Neuronal stem cell (in vitro differentiated cells): ENCODE measurements around the gene ANKFY1.
A peak's percentile ranks its signal among the peaks of the same experiment; 100 is the strongest.
"Not testable (repeated sequence)": the region's sequence is repeated elsewhere in the genome, so short reads cannot be mapped to it uniquely, and the experiment has no call there.

Experiments used
- DNase-seq: peaks from one replicate; pipeline ENCODE4 v3.0.0-alpha.2; 2013; ENCODE audit warnings: low spot score
- H2AFZ ChIP-seq: one replicate; pipeline ENCODE4 v1.6.1; 2013; ENCODE audit warnings: mild to moderate bottlenecking, low read length, inconsistent platforms
- H2AK5ac ChIP-seq: 2 replicates; pipeline ENCODE4 v1.6.1; 2013; ENCODE audit warnings: low read depth, mild to moderate bottlenecking, inconsistent platforms, low read length, moderate library complexity, mixed read lengths
- H2BK120ac ChIP-seq: 2 replicates; pipeline ENCODE4 v1.6.1; 2013; ENCODE audit warnings: low read depth, mild to moderate bottlenecking, inconsistent platforms, low read length, moderate library complexity, mixed read lengths
- H2BK12ac ChIP-seq: one replicate; pipeline ENCODE4 v1.6.1; 2013; ENCODE audit warnings: low read length, inconsistent platforms
- H2BK15ac ChIP-seq: 2 replicates; pipeline ENCODE4 v1.6.1; 2013; ENCODE audit warnings: mild to moderate bottlenecking, low read length, inconsistent platforms, mixed read lengths
- H2BK5ac ChIP-seq: one replicate; pipeline ENCODE4 v1.6.1; 2013; ENCODE audit warnings: inconsistent platforms, mild to moderate bottlenecking, low read length, moderate library complexity
- H3K14ac ChIP-seq: one replicate; pipeline ENCODE4 v1.6.1; 2013; ENCODE audit warnings: low read length, inconsistent platforms
- H3K18ac ChIP-seq: 2 replicates; pipeline ENCODE4 v1.6.1; 2013; ENCODE audit warnings: low read length, inconsistent platforms
- H3K23ac ChIP-seq: 2 replicates; pipeline ENCODE4 v1.6.1; 2013; ENCODE audit warnings: low read depth, mild to moderate bottlenecking, mixed read lengths, low read length, inconsistent platforms; ENCODE audit not compliant: poor library complexity
- H3K27ac ChIP-seq: replicated peaks from 3 replicates; pipeline ENCODE4 v1.5.1; 2013; ENCODE audit warnings: low read length, inconsistent platforms
- H3K27me3 ChIP-seq, 3 experiments: 2 replicates each; pipeline ENCODE4 v1.6.1; 2013; ENCODE audit warnings: low read length in 3 of 3, mild to moderate bottlenecking in 2 of 3, inconsistent platforms in 1 of 3, low read depth in 1 of 3, mixed read lengths in 1 of 3, moderate library complexity in 1 of 3; ENCODE audit not compliant: control insufficient read depth in 3 of 3, insufficient read depth in 3 of 3
- H3K36me3 ChIP-seq, 2 donors: replicated peaks in 1 of 2; 2 replicates each; pipeline ENCODE4 v1.6.1; 2013; ENCODE audit warnings: low read length in 2 of 2; ENCODE audit not compliant: control insufficient read depth in 2 of 2, insufficient read depth in 2 of 2
- H3K4ac ChIP-seq: 2 replicates; pipeline ENCODE4 v1.6.1; 2013; ENCODE audit warnings: inconsistent platforms, mild to moderate bottlenecking, low read length, moderate library complexity
- H3K4me1 ChIP-seq, 2 donors: 1 replicate in 1 of 2; 2 replicates in 1 of 2; pipeline ENCODE4 v1.6.1; 2013; ENCODE audit warnings: low read length in 2 of 2, low read depth in 1 of 2; ENCODE audit not compliant: control insufficient read depth in 2 of 2, insufficient read depth in 1 of 2
- H3K4me2 ChIP-seq: one replicate; pipeline ENCODE4 v1.6.1; 2013; ENCODE audit warnings: mild to moderate bottlenecking, low read length, inconsistent platforms; ENCODE audit not compliant: insufficient read depth, poor library complexity, severe bottlenecking
- H3K4me3 ChIP-seq, 2 donors: 2 replicates each; pipeline ENCODE4 v1.5.1; 2013; ENCODE audit warnings: low read length in 2 of 2, mild to moderate bottlenecking in 2 of 2, inconsistent platforms in 1 of 2, moderate library complexity in 1 of 2
- H3K79me1 ChIP-seq: one replicate; pipeline ENCODE4 v1.6.1; 2013; ENCODE audit warnings: low read depth, mild to moderate bottlenecking, inconsistent platforms, low read length, moderate library complexity
- H3K9ac ChIP-seq: one replicate; pipeline ENCODE4 v1.6.1; 2013; ENCODE audit warnings: mild to moderate bottlenecking, low read depth, low read length, inconsistent platforms; ENCODE audit not compliant: poor library complexity
- H3K9me3 ChIP-seq, 2 donors: replicated peaks in 1 of 2; 2 replicates each; pipeline versions ENCODE3 to v1.6.1; 2013; ENCODE audit warnings: low read length in 2 of 2, mild to moderate bottlenecking in 2 of 2, inconsistent platforms in 1 of 2, low read depth in 1 of 2, mixed read lengths in 1 of 2, moderate library complexity in 1 of 2; ENCODE audit not compliant: control insufficient read depth in 2 of 2, insufficient read depth in 1 of 2
- H4K8ac ChIP-seq: one replicate; pipeline ENCODE4 v1.6.1; 2013; ENCODE audit warnings: low read depth, mild to moderate bottlenecking, inconsistent platforms, low read length, moderate library complexity
- H4K91ac ChIP-seq: one replicate; pipeline ENCODE4 v1.6.1; 2013; ENCODE audit warnings: low read length, low read depth, mild to moderate bottlenecking, inconsistent platforms; ENCODE audit not compliant: poor library complexity
- WGBS, 2 donors: extraction: QIAGEN DNeasy Blood & Tissue Kit; methylation state at CpG; one replicate each; pipeline ENCODE4 v1.1.7; 2013; ENCODE audit warnings: missing lambda C conversion rate in 2 of 2, mixed read lengths in 1 of 2; ENCODE audit not compliant: insufficient read length in 2 of 2, insufficient replicate concordance in 1 of 2; ENCODE audit errors: extremely low coverage in 2 of 2; 5-methylcytosine and 5-hydroxymethylcytosine counted together

Gene ANKFY1

GRCh38 chr17:4261452-4261851 lies 2.3 kb downstream of the ANKFY1 start:
- H3K27me3 ChIP-seq, result no peaks in the 10 kb centered on the region
- no CpG with 5 or more reads among the region's 8 CpGs for WGBS, 2 donors
- no peak overlapping the region for H3K27ac ChIP-seq
- no peak overlapping the region for H3K4me2 ChIP-seq
- no peak overlapping the region for H2BK120ac ChIP-seq
- H4K8ac ChIP-seq, result no peak overlapping the region
- H2AFZ ChIP-seq, result no peak overlapping the region
- H3K23ac ChIP-seq, result no peak overlapping the region
- no peak overlapping the region for H2BK15ac ChIP-seq
- H4K91ac ChIP-seq, result no peak overlapping the region
- DNase-seq, result no peak
- H3K79me1 ChIP-seq, result peaks cover 13% of the 10 kb centered on the region
- H3K4ac ChIP-seq, result no peak overlapping the region
- no peak overlapping the region for H2BK12ac ChIP-seq
- H3K4me1 ChIP-seq, result peaks cover 9 to 14% of the 10 kb centered on the region in 2 donors
- no peak overlapping the region for H3K14ac ChIP-seq
- H3K4me3 ChIP-seq, result no peak overlapping the region
- H2AK5ac ChIP-seq, result no peak overlapping the region
- peaks cover 17 to 50% of the 10 kb centered on the region in 2 donors for H3K9me3 ChIP-seq
- H3K9ac ChIP-seq, result no peak overlapping the region
- H2BK5ac ChIP-seq, result no peak overlapping the region
- no peak overlapping the region for H3K18ac ChIP-seq
- peaks cover 10 to 51% of the 10 kb centered on the region in 2 donors for H3K36me3 ChIP-seq

GRCh38 chr17:4258867-4259266 lies 4.9 kb downstream of the ANKFY1 start:
- no peak overlapping the region for H2BK15ac ChIP-seq
- H2BK120ac ChIP-seq, result no peak overlapping the region
- no peak overlapping the region for H2AK5ac ChIP-seq
- H3K9ac ChIP-seq, result no peak overlapping the region
- H3K36me3 ChIP-seq, result peaks cover 10 to 56% of the 10 kb centered on the region in 2 donors
- no peak overlapping the region for H4K91ac ChIP-seq
- H2BK12ac ChIP-seq, result no peak overlapping the region
- H3K27me3 ChIP-seq, result no peaks in the 10 kb centered on the region
- peaks cover 13% of the 10 kb centered on the region for H3K79me1 ChIP-seq
- H3K23ac ChIP-seq, result no peak overlapping the region
- H2AFZ ChIP-seq, result no peak overlapping the region
- H3K18ac ChIP-seq, result no peak overlapping the region
- WGBS, 2 donors, result no CpG with 5 or more reads among the region's 3 CpGs
- peaks cover 9% of the 10 kb centered on the region in 2 donors for H3K4me1 ChIP-seq
- no peak overlapping the region for H4K8ac ChIP-seq
- H3K4me2 ChIP-seq, result no peak overlapping the region
- no peak overlapping the region for H3K4me3 ChIP-seq
- H3K14ac ChIP-seq, result no peak overlapping the region
- no peak overlapping the region for H2BK5ac ChIP-seq
- H3K9me3 ChIP-seq, result peaks cover 17 to 52% of the 10 kb centered on the region in 2 donors
- no peak overlapping the region for H3K4ac ChIP-seq
- DNase-seq, result no peak
- H3K27ac ChIP-seq, result no peak overlapping the region

DNA sequence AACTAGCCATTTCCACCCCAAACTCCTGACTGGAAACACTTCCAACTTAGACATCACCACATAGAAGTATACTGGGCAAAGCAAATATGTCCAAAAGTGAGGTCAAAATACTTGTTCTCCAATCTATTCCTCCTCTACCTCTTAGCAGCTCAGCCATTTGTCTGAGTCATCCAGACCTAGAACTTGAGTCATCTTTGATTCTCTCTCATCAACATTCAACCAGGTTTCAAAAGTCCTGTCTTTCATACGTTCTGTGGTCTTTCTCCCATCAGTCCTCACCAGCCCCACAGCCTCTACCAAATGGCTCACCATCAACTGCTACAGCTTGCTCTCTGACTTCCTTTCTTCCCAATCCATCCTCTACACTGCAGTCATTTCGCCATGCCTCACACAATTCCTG lies 6.8 kb downstream of the ANKFY1 start:
- no peak for DNase-seq
- Histone ChIP-seq H3K36me3 (peaks cover 10 to 55% of the 10 kb centered on the region in 2 donors), H3K23ac (no peak overlapping the region), H3K18ac (no peak overlapping the region), H3K9me3 (peaks cover 17 to 52% of the 10 kb centered on the region in 2 donors), H2BK15ac (no peak overlapping the region), H3K4me3 (peak overlapping the region in 1 of 2 donors; percentile 26), H3K4me1 (no peaks in the 10 kb centered on the region), H2BK120ac (no peak overlapping the region), H3K4me2 (no peak overlapping the region), H4K91ac (no peak overlapping the region), H2BK12ac (no peak overlapping the region), H3K14ac (no peak overlapping the region), H2AK5ac (no peak overlapping the region), H3K79me1 (peaks cover 4% of the 10 kb centered on the region), H3K9ac (no peak overlapping the region), H2AFZ (no peak overlapping the region), H3K27me3 (no peaks in the 10 kb centered on the region), H2BK5ac (no peak overlapping the region), H3K27ac (no peak overlapping the region), H3K4ac (no peak overlapping the region), H4K8ac (no peak overlapping the region)
- WGBS, 2 donors, result no CpG with 5 or more reads among the region's 2 CpGs

- DNase-seq, result not testable (repeated sequence)
- WGBS, 2 donors, result no CpG with 5 or more reads among the region's 6 CpGs
Observed at GRCh38 chr17:4255271-4255670, 8.5 kb downstream of the ANKFY1 start.

More at GRCh38 chr17:4255271-4255670, 8.5 kb downstream of the ANKFY1 start:
- not testable (repeated sequence) for H4K8ac ChIP-seq, H3K4me3 ChIP-seq, H3K4ac ChIP-seq, H4K91ac ChIP-seq, H2BK120ac ChIP-seq, H2BK5ac ChIP-seq, H2AK5ac ChIP-seq, H3K27me3 ChIP-seq, H3K27ac ChIP-seq, H2AFZ ChIP-seq, H3K4me1 ChIP-seq, H2BK15ac ChIP-seq, H3K23ac ChIP-seq, H2BK12ac ChIP-seq, H3K14ac ChIP-seq, H3K4me2 ChIP-seq, H3K79me1 ChIP-seq, H3K9ac ChIP-seq, H3K18ac ChIP-seq
- Histone ChIP-seq H3K36me3 (peaks cover 7 to 38% of the 10 kb centered on the region in 2 donors), H3K9me3 (peaks cover 14 to 38% of the 10 kb centered on the region in 2 donors)
